B cell (primary cell): ENCODE measurements around the gene ENAM. TPM values are rescaled to one million over a fixed set of nuclear protein-coding genes. Genes with fewer than 3 reads are reported as not detected.

Experiments used
- ATAC-seq: fragments of 200-7000 bp; cut with Tn5 transposase; one replicate; pipeline ENCODE4 v1.10.0; 2021; ENCODE audit warnings: low read depth, mild to moderate bottlenecking, moderate number of reproducible peaks, moderate library complexity
- CTCF ChIA-PET: fragments of 350-600 bp; sonication (Branson Sonifier 250); formaldehyde crosslinking; loops from one replicate; lab custom pipeline; 2021; ENCODE audit warnings: antibody characterized with exemption, inconsistent platforms; lab: Charles Lee
- POLR2A ChIA-PET: fragments of 350-600 bp; sonication (Branson Sonifier 250); formaldehyde crosslinking; loops from one replicate; lab custom pipeline; 2021; ENCODE audit warnings: antibody characterized with exemption; lab: Charles Lee
- DNase-seq: peaks from one replicate; pipeline ENCODE4 v3.0.0; 2013
- H2AFZ ChIP-seq: 2 replicates; pipeline ENCODE4 v1.6.1; 2012; ENCODE audit warnings: mild to moderate bottlenecking, low read depth, low read length; ENCODE audit not compliant: insufficient read depth, poor library complexity, severe bottlenecking
- H3K27ac ChIP-seq, 2 donors: 1 replicate in 1 of 2; 2 replicates in 1 of 2; pipeline ENCODE4 v1.5.1; 2012 to 2013; ENCODE audit warnings: low read length in 2 of 2, mild to moderate bottlenecking in 2 of 2, moderate library complexity in 1 of 2
- H3K27me3 ChIP-seq, 4 experiments: fragments of 200-600 bp in 1 of 4; sonication (generic) in 1 of 4; replicated peaks in 1 of 4; 1 replicate in 2 of 4; 2 replicates in 2 of 4; pipeline versions ENCODE4 v1.6.1 to v1.7.0; 2013 to 2016; ENCODE audit warnings: low read length in 3 of 4, mild to moderate bottlenecking in 2 of 4, mixed read lengths in 1 of 4, moderate library complexity in 1 of 4; ENCODE audit not compliant: insufficient read depth in 4 of 4, control insufficient read depth in 3 of 4; ENCODE audit errors: control extremely low read depth in 1 of 4
- H3K36me3 ChIP-seq, 2 experiments: replicated peaks in 1 of 2; 1 replicate in 1 of 2; 2 replicates in 1 of 2; pipeline versions ENCODE4 v1.6.1 to v1.7.1; 2013; ENCODE audit warnings: low read length in 1 of 2; ENCODE audit not compliant: insufficient read depth in 2 of 2, control insufficient read depth in 1 of 2; ENCODE audit errors: control extremely low read depth in 1 of 2, extremely low read depth in 1 of 2
- H3K4me1 ChIP-seq, 2 donors: fragments of 200-600 bp in 1 of 2; sonication (generic) in 1 of 2; 1 replicate in 1 of 2; 2 replicates in 1 of 2; pipeline versions ENCODE4 v1.5.1 to v1.6.1; 2013 to 2017; ENCODE audit warnings: low read length in 2 of 2; ENCODE audit not compliant: control insufficient read depth in 2 of 2, insufficient read depth in 2 of 2
- H3K4me2 ChIP-seq: replicated peaks from 2 replicates; pipeline ENCODE3; 2012; ENCODE audit warnings: mild to moderate bottlenecking, low read depth, low read length; ENCODE audit not compliant: poor library complexity, severe bottlenecking
- H3K4me3 ChIP-seq, 5 experiments: fragments of 200-600 bp in 1 of 5; sonication (generic) in 1 of 5; 1 replicate in 3 of 5; 2 replicates in 2 of 5; pipeline versions ENCODE4 v1.5.1 to v1.7.0; 2011 to 2016; ENCODE audit warnings: low read length in 4 of 5, mild to moderate bottlenecking in 4 of 5, low read depth in 2 of 5, control low read depth in 1 of 5, moderate library complexity in 1 of 5; ENCODE audit not compliant: insufficient read depth in 1 of 5; ENCODE audit errors: control extremely low read depth in 1 of 5, extremely low read depth in 1 of 5
- H3K79me2 ChIP-seq: fragments of 200-600 bp; sonication (generic); one replicate; pipeline ENCODE4 v1.6.0; 2016; ENCODE audit warnings: low read length; ENCODE audit not compliant: control insufficient read depth, insufficient read depth
- H3K9ac ChIP-seq: fragments of 200-600 bp; sonication (generic); 2 replicates; pipeline ENCODE4 v1.6.1; 2017; ENCODE audit warnings: mild to moderate bottlenecking, low read length, moderate library complexity
- H3K9me3 ChIP-seq, 3 donors: one replicate each; pipeline versions ENCODE4 v1.6.1 to v1.7.1; 2013; ENCODE audit warnings: low read length in 2 of 3; ENCODE audit not compliant: control insufficient read depth in 2 of 3, insufficient read depth in 1 of 3; ENCODE audit errors: control extremely low read depth in 1 of 3
- H4K20me1 ChIP-seq: 2 replicates; pipeline ENCODE4 v1.6.0; 2012; ENCODE audit warnings: mild to moderate bottlenecking, low read length; ENCODE audit not compliant: insufficient read depth, control insufficient read depth, poor library complexity, severe bottlenecking
- H3K27ac Mint-ChIP-seq: one replicate; pipeline ENCODE4 v1.8.0; 2021; ENCODE audit warnings: mixed read lengths
- H3K27me3 Mint-ChIP-seq: one replicate; pipeline ENCODE4 v1.8.0; 2021; ENCODE audit warnings: mixed read lengths
- H3K4me1 Mint-ChIP-seq: one replicate; pipeline ENCODE4 v1.8.0; 2021; ENCODE audit warnings: mixed read lengths
- H3K4me3 Mint-ChIP-seq: one replicate; pipeline ENCODE4 v1.8.0; 2021; ENCODE audit warnings: mixed read lengths
- H3K9me3 Mint-ChIP-seq: one replicate; pipeline ENCODE4 v1.8.0; 2022; ENCODE audit warnings: mixed read lengths; ENCODE audit not compliant: insufficient read depth
- CTCF ChIP-seq: fragments of 200-600 bp; IDR thresholded peaks from one replicate; pipeline ENCODE4 v1.8.0; 2022; ENCODE audit warnings: antibody characterized with exemption, mild to moderate bottlenecking
- EZH2 ChIP-seq: IDR thresholded peaks from 2 replicates; pipeline ENCODE4 v1.6.1; 2012; ENCODE audit warnings: borderline replicate concordance, low read depth, mild to moderate bottlenecking, moderate library complexity, low read length; ENCODE audit not compliant: insufficient read depth, poor library complexity, severe bottlenecking
- WGBS: methylation state at CpG from one replicate; pipeline ENCODE4 v1.1.5; 2013; ENCODE audit warnings: missing lambda C conversion rate; ENCODE audit not compliant: insufficient coverage; 5-methylcytosine and 5-hydroxymethylcytosine counted together
- intact Hi-C: fragments of 100-400 bp; cut with micrococcal nuclease; formaldehyde crosslinking; loops from one replicate; pipeline ENCODE4 v1.10.0; 2022
- polyA plus RNA-seq: library from polyadenylated mRNA; depleted of rRNA; stranded (reverse); fragments of >200 nt; gene quantifications from 2 replicates; pipeline ENCODE4 v1.2.3, GENCODE V29; 2012
- total RNA-seq, 2 donors: library from RNA; stranded (reverse); fragments of 120-200 nt in 1 of 2; gene quantifications; 1 replicate in 1 of 2; 2 replicates in 1 of 2; pipeline versions ENCODE4 v1.2.3 to v1.2.4, GENCODE V29; 2013 to 2022

ENAM gene
- total and polyA plus RNA-seq, 2 donors (not counting 1 experiment from before 2014, with no cell fraction given): not detected

- DNase-seq (peak; percentile 24), ATAC-seq (no peak)
- Histone ChIP-seq H3K27me3 (no peaks in the 10 kb centered on the region), H3K4me2 (peak within 1 kb of the TSS; percentile 71), H3K4me1 (peaks cover 30 to 35% of the 10 kb centered on the region in 2 donors), H4K20me1 (no peaks in the 10 kb centered on the region), H3K9ac (peak within 1 kb of the TSS; percentile 74), H3K27ac (peak within 1 kb of the TSS; percentile 4 to 78), H2AFZ (peak within 1 kb of the TSS; percentile 62), H3K79me2 (peaks cover 40% of the 10 kb centered on the region), H3K4me3 (peak within 1 kb of the TSS; percentile 27 to 77 (median 57)), H3K9me3 (no peaks in the 10 kb centered on the region), H3K36me3 (peaks cover 1 to 8% of the 10 kb centered on the region in 2 experiments)
- no CpG with 5 or more reads among the region's 1 CpG for WGBS
- Mint-ChIP-seq H3K27ac (peak within 1 kb of the TSS; percentile 89), H3K4me1 (peaks cover 48% of the 10 kb centered on the region), H3K4me3 (peak within 1 kb of the TSS; percentile 88), H3K27me3 (no peaks in the 10 kb centered on the region), H3K9me3 (no peaks in the 10 kb centered on the region)
- POLR2A ChIA-PET: interaction anchor here (0.7 kb wide), 1 partner anchor 40 kb away, joined by 3 read pairs; no protein-coding TSS in a partner anchor
- no peak for TF ChIP-seq EZH2
- TF ChIP-seq CTCF: no peak
- CTCF ChIA-PET: interaction anchor here (1.0 to 1.7 kb wide), 6 partner anchors 10 to 342 kb away, joined by 3 to 10 read pairs (median 4); no protein-coding TSS in a partner anchor
- intact Hi-C loops: no loop called here
Observed at GRCh38 chr4:70666369-70666768, 37.8 kb downstream of the ENAM start, which contains the start of gene JCHAIN. JCHAIN (minus strand) TSS chr4:70666508; CDS start chr4:70666490, 18 bp downstream.

DNA sequence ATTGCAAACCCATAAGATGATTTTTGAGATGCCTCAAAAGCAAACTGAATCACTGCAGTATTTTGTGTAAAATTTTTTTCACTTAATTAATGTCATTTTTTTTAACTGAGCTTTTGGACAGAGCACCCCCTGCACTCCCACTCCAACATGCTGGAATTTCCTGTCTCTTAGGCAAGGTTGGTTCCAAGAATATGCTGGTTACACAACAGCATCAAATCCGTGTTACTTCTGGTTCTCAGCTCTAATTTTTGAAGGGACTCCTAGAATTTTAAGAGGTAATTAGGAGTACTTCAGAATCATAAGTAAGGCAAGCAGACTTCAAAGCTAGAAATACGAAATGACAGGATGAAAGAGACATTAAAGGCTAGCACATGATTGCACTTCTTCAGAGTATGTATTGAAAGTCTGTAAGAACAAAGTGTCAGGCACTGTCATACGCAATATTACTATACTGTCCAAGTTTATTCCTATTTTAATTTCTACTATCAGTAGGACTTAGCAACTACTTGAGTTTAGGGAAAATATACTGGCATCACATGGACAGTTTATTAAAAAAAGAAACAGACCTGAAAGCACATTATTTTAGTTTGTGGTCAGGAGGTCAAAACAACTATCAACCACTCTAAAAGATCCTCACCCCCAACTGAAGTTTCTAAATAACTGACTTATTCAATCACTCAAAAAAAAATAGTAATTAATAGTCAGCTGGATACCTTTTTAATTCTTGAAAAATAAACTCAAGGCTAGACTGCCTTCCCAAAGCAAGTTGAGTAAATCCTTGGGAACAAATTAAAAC is 39.4 kb downstream of the ENAM start:
- Mint-ChIP-seq H3K9me3 (no peaks in the 10 kb centered on the region), H3K27ac (peak overlapping the region; percentile 50), H3K4me1 (peaks cover 49% of the 10 kb centered on the region), H3K4me3 (no peak overlapping the region), H3K27me3 (no peaks in the 10 kb centered on the region)
- no peak for TF ChIP-seq EZH2
- no peak for TF ChIP-seq CTCF
- peak overlapping the region; percentile 29 for H3K4me2 ChIP-seq
- peak overlapping the region; percentile 19 for H3K9ac ChIP-seq
- no CpG with 5 or more reads among the region's 3 CpGs for WGBS
- DNase-seq (no peak), ATAC-seq (no peak)
- H2AFZ ChIP-seq: peak overlapping the region; percentile 61
- peak overlapping the region in 1 of 2 donors; percentile 31 for H3K27ac ChIP-seq
- no peak overlapping the region for H3K4me3 ChIP-seq
- no peaks in the 10 kb centered on the region for H4K20me1 ChIP-seq
- intact Hi-C loops: no loop called here
- ChIA-PET CTCF (interaction anchor here (0.7 to 1.5 kb wide), 8 partner anchors 10 to 62 kb away, joined by 3 to 8 read pairs (median 4); partner anchors contain the start of gene UTP3), POLR2A (interaction anchor here (0.7 kb wide), 1 partner anchor 12 kb away, joined by 9 read pairs; no protein-coding TSS in a partner anchor)
- peaks cover 39 to 43% of the 10 kb centered on the region in 2 donors for H3K4me1 ChIP-seq
- H3K27me3 ChIP-seq: no peaks in the 10 kb centered on the region
- peaks cover 0 to 1% of the 10 kb centered on the region in 2 experiments for H3K36me3 ChIP-seq
- H3K9me3 ChIP-seq: peaks cover 0 to 4% (median 0%) of the 10 kb centered on the region in 3 donors
- peaks cover 35% of the 10 kb centered on the region for H3K79me2 ChIP-seq
